ENCODE data around the gene KRTAP5-8. TPM values are rescaled to one million over a fixed set of nuclear protein-coding genes. Genes with fewer than 3 reads are reported as not detected.
"Not testable (repeated sequence)": the region's sequence is repeated elsewhere in the genome, so short reads cannot be mapped to it uniquely, and the experiment has no call there.

The KRTAP5-8 gene
- total RNA-seq, 1 donor from 2014 or later, result not detected

DNA sequence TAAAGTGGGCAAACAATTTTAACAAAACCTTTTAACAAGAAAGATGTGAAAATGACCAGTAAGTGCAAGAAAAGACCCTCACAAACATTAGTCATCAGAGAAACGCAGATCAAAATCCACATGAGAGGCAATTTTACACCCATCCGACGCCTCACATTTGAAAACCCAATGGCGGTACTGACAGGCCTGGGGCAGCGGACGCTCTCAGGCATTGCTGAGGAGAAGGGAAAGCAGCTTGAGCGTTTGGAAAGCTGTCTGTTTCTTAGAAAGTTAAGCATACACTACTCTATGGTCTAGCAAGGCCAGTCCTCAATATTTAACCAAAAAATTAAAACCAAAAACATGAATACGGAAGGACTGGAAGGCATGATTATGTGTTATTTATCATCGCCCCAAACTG, 2.0 kb upstream of the KRTAP5-8 start:
- H3K9me3 ChIP-seq, result no peaks in the 10 kb centered on the region
- H3K4me3 ChIP-seq, result no peak overlapping the region
- intact Hi-C loops (cut with DNase I), result no loop called here
- H3K36me3 ChIP-seq, result no peaks in the 10 kb centered on the region
- no peaks in the 10 kb centered on the region for H3K27me3 ChIP-seq
- TF ChIP-seq POLR2AphosphoS5 (IDR thresholded peaks at IDR 0.05; ENCODE audit: insufficient read depth in 1 of 2, low read depth in 1 of 2) (no peak), POLR2A (IDR thresholded peaks at IDR 0.05) (no peak)
- TF ChIP-seq, protein P1, sequence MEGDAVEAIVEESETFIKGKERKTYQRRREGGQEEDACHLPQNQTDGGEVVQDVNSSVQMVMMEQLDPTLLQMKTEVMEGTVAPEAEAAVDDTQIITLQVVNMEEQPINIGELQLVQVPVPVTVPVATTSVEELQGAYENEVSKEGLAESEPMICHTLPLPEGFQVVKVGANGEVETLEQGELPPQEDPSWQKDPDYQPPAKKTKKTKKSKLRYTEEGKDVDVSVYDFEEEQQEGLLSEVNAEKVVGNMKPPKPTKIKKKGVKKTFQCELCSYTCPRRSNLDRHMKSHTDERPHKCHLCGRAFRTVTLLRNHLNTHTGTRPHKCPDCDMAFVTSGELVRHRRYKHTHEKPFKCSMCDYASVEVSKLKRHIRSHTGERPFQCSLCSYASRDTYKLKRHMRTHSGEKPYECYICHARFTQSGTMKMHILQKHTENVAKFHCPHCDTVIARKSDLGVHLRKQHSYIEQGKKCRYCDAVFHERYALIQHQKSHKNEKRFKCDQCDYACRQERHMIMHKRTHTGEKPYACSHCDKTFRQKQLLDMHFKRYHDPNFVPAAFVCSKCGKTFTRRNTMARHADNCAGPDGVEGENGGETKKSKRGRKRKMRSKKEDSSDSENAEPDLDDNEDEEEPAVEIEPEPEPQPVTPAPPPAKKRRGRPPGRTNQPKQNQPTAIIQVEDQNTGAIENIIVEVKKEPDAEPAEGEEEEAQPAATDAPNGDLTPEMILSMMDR (IDR thresholded peaks at IDR 0.05), result no peak
- H3K4me1 ChIP-seq, result no peaks in the 10 kb centered on the region
- no peak overlapping the region for H3K27ac ChIP-seq
- no peak for DNase-seq (ENCODE audit: extremely low spot score in 2 of 2)

DNA sequence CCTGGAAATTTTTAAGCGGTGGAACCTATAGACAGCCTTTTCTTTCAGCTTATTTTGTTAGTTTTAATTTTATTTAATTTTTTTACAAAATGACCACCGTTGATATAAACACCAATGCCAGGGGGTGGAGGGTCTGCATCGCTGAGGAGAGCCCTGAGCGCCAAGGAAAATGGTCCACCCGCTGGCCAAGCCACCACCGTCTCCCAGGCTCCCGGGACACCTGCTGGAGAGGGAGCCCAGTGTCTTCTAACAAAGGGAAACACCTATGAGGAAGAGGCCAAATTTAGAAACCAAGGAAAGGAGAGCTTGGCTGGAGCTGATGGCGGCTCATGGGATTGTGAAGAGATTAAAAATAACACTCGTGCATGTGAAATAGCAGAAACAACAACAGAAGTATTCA, 288 bp upstream of the KRTAP5-8 start:
- Histone ChIP-seq H3K27ac (no peak overlapping the region), H3K27me3 (no peaks in the 10 kb centered on the region), H3K4me3 (no peak overlapping the region), H3K4me1 (no peaks in the 10 kb centered on the region), H3K36me3 (no peaks in the 10 kb centered on the region), H3K9me3 (no peaks in the 10 kb centered on the region)
- TF ChIP-seq, protein P1 (IDR thresholded peaks at IDR 0.05), result no peak
- TF ChIP-seq POLR2AphosphoS5 (IDR thresholded peaks at IDR 0.05; ENCODE audit: insufficient read depth in 1 of 2, low read depth in 1 of 2) (no peak), POLR2A (IDR thresholded peaks at IDR 0.05) (no peak)
- intact Hi-C loops (cut with DNase I), result no loop called here
- DNase-seq (ENCODE audit: extremely low spot score in 2 of 2), result no peak

DNA sequence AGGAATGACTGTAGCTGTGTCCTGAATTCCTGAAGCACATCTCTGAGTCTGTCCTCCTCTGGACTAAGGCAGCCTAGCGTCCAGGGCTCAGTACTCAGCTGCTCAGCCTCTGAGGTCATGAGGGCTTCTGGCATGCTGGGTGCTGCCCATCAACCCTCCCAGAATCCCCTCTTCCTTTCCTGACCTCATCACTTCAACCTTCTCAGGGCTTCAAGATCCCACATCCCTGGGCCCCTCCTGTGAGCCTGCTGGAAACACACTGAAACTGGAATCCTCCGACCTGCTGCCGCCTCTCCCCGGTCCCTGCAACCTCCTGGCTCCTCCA, 803 bp downstream of the KRTAP5-8 start:
- no peaks in the 10 kb centered on the region for H3K4me1 ChIP-seq
- no peak overlapping the region for H3K4me3 ChIP-seq
- H3K27me3 ChIP-seq, result no peaks in the 10 kb centered on the region
- TF ChIP-seq, protein P1 (IDR thresholded peaks at IDR 0.05), result no peak
- TF ChIP-seq POLR2AphosphoS5 (IDR thresholded peaks at IDR 0.05; ENCODE audit: insufficient read depth in 1 of 2, low read depth in 1 of 2) (no peak), POLR2A (IDR thresholded peaks at IDR 0.05) (no peak)
- no peaks in the 10 kb centered on the region for H3K36me3 ChIP-seq
- no peak for DNase-seq (ENCODE audit: extremely low spot score in 2 of 2)
- intact Hi-C loops (cut with DNase I), result no loop called here
- H3K9me3 ChIP-seq, result no peaks in the 10 kb centered on the region
- no peak overlapping the region for H3K27ac ChIP-seq

DNA sequence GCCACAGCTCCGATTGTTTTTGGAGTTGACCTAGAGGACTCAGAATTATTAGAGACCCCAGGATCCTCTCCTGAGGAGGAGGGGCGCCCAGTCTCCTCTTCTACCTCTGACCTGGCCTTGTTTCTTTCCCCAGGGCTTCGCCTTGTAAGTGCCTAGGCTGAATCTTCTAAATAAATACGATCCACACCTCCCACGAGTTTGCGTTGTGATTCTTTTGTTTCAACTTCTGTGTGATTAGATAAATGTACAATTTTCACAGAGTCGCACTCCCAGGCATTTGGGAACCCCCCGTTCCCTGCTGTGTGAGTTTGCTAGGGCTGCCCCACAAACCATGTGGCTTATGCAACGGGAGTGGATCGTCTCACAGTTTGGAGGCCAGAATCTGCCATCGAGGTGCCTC, 1.2 kb downstream of the KRTAP5-8 start:
- DNase-seq (ENCODE audit: extremely low spot score in 2 of 2), result no peak
- intact Hi-C loops (cut with DNase I), result no loop called here
- H3K27me3 ChIP-seq, result no peaks in the 10 kb centered on the region
- no peak for TF ChIP-seq POLR2AphosphoS5 (IDR thresholded peaks at IDR 0.05; ENCODE audit: insufficient read depth in 1 of 2, low read depth in 1 of 2)
- TF ChIP-seq POLR2A (IDR thresholded peaks at IDR 0.05), result no peak
- TF ChIP-seq, protein P1 (IDR thresholded peaks at IDR 0.05), result no peak
- no peak overlapping the region for H3K27ac ChIP-seq
- no peaks in the 10 kb centered on the region for H3K9me3 ChIP-seq
- H3K4me3 ChIP-seq, result no peak overlapping the region
- H3K36me3 ChIP-seq, result no peaks in the 10 kb centered on the region
- H3K4me1 ChIP-seq, result no peaks in the 10 kb centered on the region

DNA sequence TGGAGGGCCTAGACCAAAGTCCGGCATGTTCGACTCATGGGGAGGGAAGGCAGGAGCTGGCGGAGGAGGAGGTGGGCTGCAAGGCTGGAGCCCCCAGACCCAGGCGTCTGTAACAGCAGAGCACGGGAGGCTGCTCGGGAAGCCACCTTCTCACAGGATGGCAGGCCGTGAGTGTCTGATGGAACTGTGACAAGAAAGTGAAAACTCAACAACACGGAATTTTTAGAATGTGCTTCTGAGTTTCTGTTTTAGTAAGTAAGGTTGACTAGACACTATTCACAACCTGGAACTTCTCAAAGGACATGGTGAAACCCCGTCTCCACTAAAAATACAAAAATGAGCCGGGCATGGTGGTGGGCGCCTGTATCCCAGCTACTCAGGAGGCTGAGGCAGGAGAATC, 2.1 kb downstream of the KRTAP5-8 start:
- H3K4me3 ChIP-seq; intact Hi-C loops (cut with DNase I); H3K27ac ChIP-seq; DNase-seq (ENCODE audit: extremely low spot score in 2 of 2); H3K27me3 ChIP-seq; H3K4me1 ChIP-seq; H3K9me3 ChIP-seq; H3K36me3 ChIP-seq: not testable (repeated sequence)

DNA sequence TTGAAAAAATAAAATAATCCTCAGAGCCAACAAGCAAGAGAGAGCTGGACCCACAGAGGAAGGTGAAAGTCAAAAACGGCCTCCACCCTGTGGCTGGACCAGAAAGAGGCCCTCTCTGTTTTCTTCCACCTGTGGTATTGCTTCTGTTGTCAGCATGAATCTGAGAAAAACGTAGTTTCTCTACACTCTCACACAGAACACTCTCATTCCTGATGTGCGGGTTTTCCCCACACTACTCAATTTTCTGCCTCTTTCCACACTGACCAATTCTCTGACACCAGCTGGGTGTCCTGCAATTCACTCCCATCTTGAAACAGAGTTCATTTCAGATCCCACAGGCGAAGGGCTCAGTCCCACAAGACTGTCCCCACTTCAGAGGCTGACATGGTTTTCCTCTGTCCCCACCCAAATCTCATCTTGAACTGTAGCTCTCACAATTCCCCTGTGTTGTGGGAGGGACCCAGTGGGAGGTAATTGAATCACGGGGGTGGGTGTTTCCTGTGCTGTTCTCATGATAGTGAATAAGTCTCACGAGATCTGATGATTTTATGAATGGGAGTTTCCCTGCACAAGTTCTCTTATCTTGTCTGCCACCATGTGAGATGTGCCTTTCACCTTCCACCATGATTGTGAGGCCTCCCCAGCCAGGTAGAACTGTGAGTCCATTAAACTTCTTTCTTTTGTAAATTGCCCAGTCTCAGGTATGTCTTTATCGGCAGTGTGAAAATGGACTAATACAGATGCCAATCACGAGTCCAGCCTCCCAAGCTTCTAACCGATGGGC, 2.9 kb downstream of the KRTAP5-8 start:
- H3K4me1 ChIP-seq; DNase-seq (ENCODE audit: extremely low spot score in 2 of 2); H3K36me3 ChIP-seq; H3K27me3 ChIP-seq; H3K4me3 ChIP-seq; intact Hi-C loops (cut with DNase I); H3K9me3 ChIP-seq; H3K27ac ChIP-seq: not testable (repeated sequence)
